ENCODE measurements around the gene C19orf85.

Gene C19orf85

DNA sequence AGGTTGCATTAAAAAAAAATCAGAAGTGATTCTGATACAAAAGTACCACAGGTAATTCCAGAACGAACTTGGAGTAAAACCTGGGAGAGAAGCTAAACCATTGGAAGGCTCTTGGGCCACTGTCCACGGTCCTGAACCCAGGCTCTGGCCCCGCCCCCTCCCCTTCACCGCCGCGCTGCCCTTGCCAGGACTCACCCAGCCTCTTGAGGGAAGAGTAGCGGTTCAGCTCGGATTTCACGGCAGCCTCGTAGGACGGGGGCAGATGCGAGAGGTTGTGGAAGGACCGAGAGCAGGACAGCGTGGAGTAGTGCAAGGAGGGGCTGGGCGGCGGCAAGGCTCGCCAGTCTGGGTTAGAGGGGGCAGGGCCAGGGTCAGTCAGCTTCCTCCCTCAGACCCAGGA is 27.1 kb downstream of the C19orf85 start:
- Histone ChIP-seq H4K20me1 (ENCODE audit: insufficient read depth) (no peaks in the 10 kb centered on the region), H2AFZ (ENCODE audit: low read depth) (no peak overlapping the region), H3K27ac (no peak overlapping the region), H3K9ac (no peak overlapping the region), H3K27me3 (ENCODE audit: insufficient read depth, low read depth) (peaks cover 58% of the 10 kb centered on the region), H3K79me2 (ENCODE audit: insufficient read depth, low read depth) (no peaks in the 10 kb centered on the region), H3K36me3 (ENCODE audit: insufficient read depth) (no peaks in the 10 kb centered on the region), H3K4me2 (no peak overlapping the region), H3K4me1 (ENCODE audit: low read depth, poor library complexity, severe bottlenecking) (peaks cover 2% of the 10 kb centered on the region), H3K4me3 (IDR thresholded peaks at IDR 0.05; ENCODE audit: insufficient read depth, low read depth, low read length) (no peak overlapping the region)
- TF ChIP-seq, protein P1, sequence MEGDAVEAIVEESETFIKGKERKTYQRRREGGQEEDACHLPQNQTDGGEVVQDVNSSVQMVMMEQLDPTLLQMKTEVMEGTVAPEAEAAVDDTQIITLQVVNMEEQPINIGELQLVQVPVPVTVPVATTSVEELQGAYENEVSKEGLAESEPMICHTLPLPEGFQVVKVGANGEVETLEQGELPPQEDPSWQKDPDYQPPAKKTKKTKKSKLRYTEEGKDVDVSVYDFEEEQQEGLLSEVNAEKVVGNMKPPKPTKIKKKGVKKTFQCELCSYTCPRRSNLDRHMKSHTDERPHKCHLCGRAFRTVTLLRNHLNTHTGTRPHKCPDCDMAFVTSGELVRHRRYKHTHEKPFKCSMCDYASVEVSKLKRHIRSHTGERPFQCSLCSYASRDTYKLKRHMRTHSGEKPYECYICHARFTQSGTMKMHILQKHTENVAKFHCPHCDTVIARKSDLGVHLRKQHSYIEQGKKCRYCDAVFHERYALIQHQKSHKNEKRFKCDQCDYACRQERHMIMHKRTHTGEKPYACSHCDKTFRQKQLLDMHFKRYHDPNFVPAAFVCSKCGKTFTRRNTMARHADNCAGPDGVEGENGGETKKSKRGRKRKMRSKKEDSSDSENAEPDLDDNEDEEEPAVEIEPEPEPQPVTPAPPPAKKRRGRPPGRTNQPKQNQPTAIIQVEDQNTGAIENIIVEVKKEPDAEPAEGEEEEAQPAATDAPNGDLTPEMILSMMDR (conservative IDR thresholded peaks at IDR 0.05; ENCODE audit: low read depth, low read length), result no peak

DNA sequence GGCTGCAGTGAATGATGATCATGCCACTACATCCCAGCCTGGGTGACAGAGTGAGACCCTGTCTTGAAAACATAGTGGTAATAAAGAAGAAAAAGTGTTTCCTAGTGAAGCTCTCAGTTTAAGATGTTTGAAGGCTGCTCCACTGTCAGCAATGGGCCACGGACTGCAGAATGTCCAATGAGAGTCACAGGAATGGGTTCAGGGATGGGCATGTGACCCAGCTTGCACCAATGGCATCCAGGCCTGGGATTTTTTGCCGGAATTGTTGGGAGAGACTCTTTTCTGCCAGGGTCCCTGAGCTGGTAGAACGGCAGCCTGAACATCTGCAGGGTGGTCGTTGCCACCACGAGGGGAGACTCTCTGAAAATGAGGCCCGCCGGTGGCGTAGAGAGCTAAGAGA is 27.7 kb downstream of the C19orf85 start:
- H3K27ac ChIP-seq, result no peak overlapping the region
- no peak overlapping the region for H2AFZ ChIP-seq (ENCODE audit: low read depth)
- no peaks in the 10 kb centered on the region for H3K79me2 ChIP-seq (ENCODE audit: insufficient read depth, low read depth)
- H3K27me3 ChIP-seq (ENCODE audit: insufficient read depth, low read depth), result peaks cover 63% of the 10 kb centered on the region
- H3K4me3 ChIP-seq (IDR thresholded peaks at IDR 0.05; ENCODE audit: insufficient read depth, low read depth, low read length), result no peak overlapping the region
- no peak overlapping the region for H3K4me2 ChIP-seq
- no peak overlapping the region for H3K9ac ChIP-seq
- H3K4me1 ChIP-seq (ENCODE audit: low read depth, poor library complexity, severe bottlenecking), result peaks cover 2% of the 10 kb centered on the region
- H4K20me1 ChIP-seq (ENCODE audit: insufficient read depth), result no peaks in the 10 kb centered on the region
- H3K36me3 ChIP-seq (ENCODE audit: insufficient read depth), result no peaks in the 10 kb centered on the region
- TF ChIP-seq, protein P1 (conservative IDR thresholded peaks at IDR 0.05; ENCODE audit: low read depth, low read length), result no peak

DNA sequence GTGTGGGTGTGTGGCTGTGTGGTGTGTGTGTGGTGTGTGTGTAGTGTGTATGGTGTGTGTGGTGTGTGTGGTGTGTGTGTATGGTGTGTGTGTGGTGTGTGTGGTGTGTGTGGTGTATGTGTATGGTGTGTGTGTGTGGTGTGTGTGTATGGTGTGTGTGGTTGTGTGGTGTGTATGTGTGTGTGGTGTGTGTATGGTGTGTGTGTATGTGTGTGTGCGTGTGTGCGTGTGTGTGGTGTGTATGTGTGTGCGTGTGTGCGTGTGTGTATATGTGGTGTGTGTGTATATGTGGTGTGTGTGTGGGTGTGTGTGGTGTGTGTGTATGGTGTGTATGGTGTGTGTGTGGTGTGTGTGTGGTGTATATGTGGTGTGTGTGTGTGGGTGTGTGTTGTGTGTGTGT is 29.5 kb downstream of the C19orf85 start:
- Histone ChIP-seq H4K20me1 (ENCODE audit: insufficient read depth) (no peaks in the 10 kb centered on the region), H3K36me3 (ENCODE audit: insufficient read depth) (no peaks in the 10 kb centered on the region), H3K79me2 (ENCODE audit: insufficient read depth, low read depth) (no peaks in the 10 kb centered on the region), H3K4me2 (no peak overlapping the region), H3K4me3 (IDR thresholded peaks at IDR 0.05; ENCODE audit: insufficient read depth, low read depth, low read length) (no peak overlapping the region), H3K9ac (no peak overlapping the region), H3K4me1 (ENCODE audit: low read depth, poor library complexity, severe bottlenecking) (peaks cover 2% of the 10 kb centered on the region), H3K27me3 (ENCODE audit: insufficient read depth, low read depth) (peaks cover 48% of the 10 kb centered on the region; the same call in 1 of the 2 replicates), H2AFZ (ENCODE audit: low read depth) (no peak overlapping the region), H3K27ac (no peak overlapping the region)
- TF ChIP-seq, protein P1 (conservative IDR thresholded peaks at IDR 0.05; ENCODE audit: low read depth, low read length), result no peak

DNA sequence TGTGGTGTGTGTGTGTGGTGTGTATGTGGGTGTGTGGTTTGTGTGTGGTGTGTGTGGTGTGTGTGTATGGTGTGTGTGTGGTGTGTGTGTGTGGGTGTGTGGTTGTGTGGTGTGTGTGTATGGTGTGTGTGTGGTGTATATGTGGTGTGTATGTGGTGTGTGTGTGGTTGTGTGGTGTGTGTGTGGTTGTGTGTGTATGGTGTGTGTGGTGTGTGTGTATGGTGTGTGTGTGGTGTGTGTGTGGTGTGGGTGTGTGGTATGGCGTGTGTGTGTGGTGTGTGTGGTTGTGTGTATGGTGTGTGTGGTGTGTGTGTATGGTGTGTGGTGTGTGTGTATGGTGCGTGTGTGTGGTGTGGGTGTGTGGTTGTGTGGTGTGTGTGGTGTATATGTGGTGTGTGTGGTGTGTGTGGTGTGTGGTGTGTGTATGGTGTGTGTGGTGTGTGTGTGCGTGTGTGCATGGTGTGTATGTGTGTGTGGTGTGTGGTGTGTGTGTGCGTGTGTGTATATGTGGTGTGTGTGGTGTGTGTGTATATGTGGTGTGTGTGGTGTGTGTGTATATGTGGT is 30.1 kb downstream of the C19orf85 start:
- TF ChIP-seq, protein P1 (conservative IDR thresholded peaks at IDR 0.05; ENCODE audit: low read depth, low read length), result no peak
- H3K27ac ChIP-seq, result no peak overlapping the region
- H3K79me2 ChIP-seq (ENCODE audit: insufficient read depth, low read depth), result no peaks in the 10 kb centered on the region
- H3K4me2 ChIP-seq, result no peak overlapping the region
- H3K36me3 ChIP-seq (ENCODE audit: insufficient read depth), result no peaks in the 10 kb centered on the region
- peaks cover 42% of the 10 kb centered on the region; the same call in 1 of the 2 replicates for H3K27me3 ChIP-seq (ENCODE audit: insufficient read depth, low read depth)
- no peak overlapping the region for H3K9ac ChIP-seq
- no peak overlapping the region for H3K4me3 ChIP-seq (IDR thresholded peaks at IDR 0.05; ENCODE audit: insufficient read depth, low read depth, low read length)
- no peaks in the 10 kb centered on the region for H4K20me1 ChIP-seq (ENCODE audit: insufficient read depth)
- H2AFZ ChIP-seq (ENCODE audit: low read depth), result no peak overlapping the region
- H3K4me1 ChIP-seq (ENCODE audit: low read depth, poor library complexity, severe bottlenecking), result peaks cover 2% of the 10 kb centered on the region
